Colonic mucosa (tissue), 4 donors: ENCODE measurements around the gene TTC31. TPM values are rescaled to one million over a fixed set of nuclear protein-coding genes. Genes with fewer than 3 reads are reported as not detected.
A peak's percentile ranks its signal among the peaks of the same experiment; 100 is the strongest.

Experiments
- DNase-seq: peaks from one replicate; pipeline ENCODE4 v3.0.0-alpha.2; 2020
- H3K27ac ChIP-seq: fragments of 200-600 bp; one replicate; pipeline ENCODE4 v1.8.0; 2021
- H3K27me3 ChIP-seq: fragments of 200-600 bp; one replicate; pipeline ENCODE4 v1.8.0; 2021
- H3K36me3 ChIP-seq: fragments of 200-600 bp; one replicate; pipeline ENCODE4 v1.8.0; 2021
- H3K4me1 ChIP-seq: fragments of 200-600 bp; one replicate; pipeline ENCODE4 v1.8.0; 2021; ENCODE audit warnings: mild to moderate bottlenecking
- H3K4me3 ChIP-seq: fragments of 200-600 bp; one replicate; pipeline ENCODE4 v1.8.0; 2021
- H3K9ac ChIP-seq, 2 donors: one replicate each; pipeline ENCODE4 v1.7.0; 2013; ENCODE audit warnings: control low read depth in 2 of 2, low read depth in 2 of 2, low read length in 2 of 2
- H3K9me3 ChIP-seq: fragments of 200-600 bp; one replicate; pipeline ENCODE4 v1.8.0; 2021
- CTCF ChIP-seq: fragments of 200-600 bp; IDR thresholded peaks from one replicate; pipeline ENCODE4 v1.8.0; 2022; ENCODE audit warnings: antibody characterized with exemption, mild to moderate bottlenecking
- intact Hi-C: fragments of 100-400 bp; cut with DNase I; formaldehyde crosslinking; loops from one replicate; pipeline ENCODE4 v1.14.1; 2022
- total RNA-seq, 2 donors: library from RNA; stranded (reverse); fragmentation: NEBNext Ultra II Directional in 1 of 2; extraction: Animal tissue kit (Norgen Biotek cat#: 25700) in 1 of 2; gene quantifications; one replicate each; pipeline ENCODE4 v1.2.1, GENCODE V29; 2021
- donor health status: healthy.
- donor health status: DM: no; HTN: no; CAD: no.
- donor health status: DM: no; HTN: no; CAD: no.

Gene TTC31
- total RNA-seq, 2 donors from 2014 or later, result 23.3 to 25.2 TPM

GRCh38 chr2:74471332-74472065 lies 11.4 kb upstream of the TTC31 start:
- H3K4me3 ChIP-seq, result peak overlapping the region; percentile 55
- TF ChIP-seq CTCF, result no peak
- peaks cover 9% of the 10 kb centered on the region for H3K4me1 ChIP-seq
- no peak for DNase-seq
- intact Hi-C loops, result no loop called here
- H3K27ac ChIP-seq, result peak overlapping the region; percentile 88
- H3K9ac ChIP-seq, result peak overlapping the region; percentile 84 to 96
- H3K9me3 ChIP-seq, result no peaks in the 10 kb centered on the region
- H3K27me3 ChIP-seq, result no peaks in the 10 kb centered on the region
- H3K36me3 ChIP-seq, result peaks cover 4% of the 10 kb centered on the region

- Histone ChIP-seq H3K36me3 (peaks cover 4% of the 10 kb centered on the region), H3K9ac (peak within 1 kb of the TSS; percentile 84 to 96), H3K9me3 (no peaks in the 10 kb centered on the region), H3K27ac (peak within 1 kb of the TSS; percentile 88), H3K27me3 (no peaks in the 10 kb centered on the region), H3K4me1 (peaks cover 9% of the 10 kb centered on the region), H3K4me3 (peak within 1 kb of the TSS; percentile 55)
- DNase-seq, result peak; percentile 96
- intact Hi-C loops, result no loop called here
- TF ChIP-seq CTCF, result no peak
Observed at GRCh38 chr2:74472086-74472944, 10.6 kb upstream of the TTC31 start, which contains the start of gene MRPL53. MRPL53 (minus strand) TSS chr2:74472680; CDS start chr2:74472660, 20 bp downstream.

- no peak for DNase-seq
- H3K27ac ChIP-seq, result peak overlapping the region; percentile 88
- peaks cover 9% of the 10 kb centered on the region for H3K4me1 ChIP-seq
- H3K9ac ChIP-seq, result peak overlapping the region; percentile 69 to 96
- no peaks in the 10 kb centered on the region for H3K9me3 ChIP-seq
- intact Hi-C loops, result no loop called here
- TF ChIP-seq CTCF, result no peak
- peaks cover 4% of the 10 kb centered on the region for H3K36me3 ChIP-seq
- peak overlapping the region; percentile 55 for H3K4me3 ChIP-seq
- no peaks in the 10 kb centered on the region for H3K27me3 ChIP-seq
Observed at GRCh38 chr2:74472945-74473258, 10.0 kb upstream of the TTC31 start.

GRCh38 chr2:74474481-74474880 lies 8.4 kb upstream of the TTC31 start:
- H3K4me3 ChIP-seq, result no peak overlapping the region
- DNase-seq, result no peak
- H3K9ac ChIP-seq, result no peak overlapping the region
- peaks cover 4% of the 10 kb centered on the region for H3K36me3 ChIP-seq
- no peaks in the 10 kb centered on the region for H3K27me3 ChIP-seq
- H3K27ac ChIP-seq, result no peak overlapping the region
- no peak for TF ChIP-seq CTCF
- H3K9me3 ChIP-seq, result no peaks in the 10 kb centered on the region
- peaks cover 9% of the 10 kb centered on the region for H3K4me1 ChIP-seq
- intact Hi-C loops, result no loop called here

- H3K4me3 ChIP-seq, result no peak overlapping the region
- no peak overlapping the region for H3K9ac ChIP-seq
- H3K4me1 ChIP-seq, result peaks cover 9% of the 10 kb centered on the region
- peaks cover 4% of the 10 kb centered on the region for H3K36me3 ChIP-seq
- no peak for TF ChIP-seq CTCF
- intact Hi-C loops, result no loop called here
- no peak for DNase-seq
- no peaks in the 10 kb centered on the region for H3K27me3 ChIP-seq
- H3K27ac ChIP-seq, result no peak overlapping the region
- no peaks in the 10 kb centered on the region for H3K9me3 ChIP-seq
Observed at GRCh38 chr2:74474899-74475298, 8.0 kb upstream of the TTC31 start.
